ENCODE results near the gene ARHGAP24.
A peak's percentile ranks its signal among the peaks of the same experiment; 100 is the strongest.

ARHGAP24 gene

DNA sequence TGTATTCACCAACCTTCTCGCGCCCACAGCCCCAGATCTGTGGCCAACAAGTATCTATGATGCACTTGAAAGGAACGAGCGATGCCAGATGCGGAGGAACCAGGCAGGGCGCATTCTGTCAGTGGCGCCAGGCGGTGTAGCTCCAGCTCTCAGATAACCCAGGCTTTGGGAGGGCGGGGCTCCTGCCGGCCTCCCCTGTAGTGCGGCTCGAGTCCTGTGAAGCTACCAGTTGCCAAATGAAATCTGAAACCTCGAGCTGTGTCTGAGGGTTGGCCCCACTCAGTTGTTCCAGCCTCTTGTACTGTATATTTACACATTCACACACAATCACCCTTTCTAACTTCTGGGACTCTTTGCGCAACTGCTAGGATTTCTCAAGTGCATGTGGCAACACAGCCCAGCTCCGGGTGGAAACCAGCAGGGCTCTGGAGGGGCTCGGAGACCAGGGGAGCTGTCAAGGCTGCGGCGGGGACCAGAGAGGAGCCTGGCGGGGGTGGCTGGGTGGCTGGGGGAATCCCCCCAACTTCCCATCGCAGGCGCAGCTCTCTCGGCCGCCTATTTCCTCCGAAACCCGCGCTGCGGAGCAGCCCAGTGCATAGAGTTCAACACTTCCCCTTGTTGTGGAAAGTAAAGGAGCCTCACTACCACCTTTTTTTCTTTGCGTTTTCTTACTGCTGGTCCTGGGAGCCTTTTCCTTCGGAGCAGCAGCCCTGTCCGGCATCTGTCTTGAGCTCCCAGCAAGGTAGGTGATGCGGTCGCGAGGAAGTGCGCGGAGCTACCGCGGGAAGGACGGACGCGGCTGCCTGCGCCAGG, at the start of gene ARHGAP24:
ARHGAP24 (plus strand) TSS at position 333 of the 813 bp plus-strand sequence.
- DNase-seq (ENCODE audit: extremely low read depth in 1 of 2, low read depth in 1 of 2): peak; percentile 25 to 26

DNA sequence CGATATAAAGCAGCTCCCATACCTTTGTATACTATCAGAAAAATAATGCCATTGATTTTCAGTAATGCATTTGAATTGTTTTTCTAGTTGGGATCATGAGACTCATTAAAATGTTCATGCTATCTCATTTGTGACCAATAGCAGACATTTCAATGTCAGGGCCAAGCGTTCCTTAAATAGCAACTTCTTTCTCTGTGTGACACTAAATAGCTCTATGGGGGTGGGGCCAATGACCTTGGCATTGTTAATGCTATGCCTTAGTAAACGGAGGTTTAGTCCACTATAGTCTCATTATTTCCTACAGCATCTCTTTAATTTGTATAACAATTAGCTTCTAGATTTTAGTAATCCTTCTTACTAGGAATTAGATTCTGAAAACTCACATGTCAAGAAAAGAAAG, 48.6 kb upstream of the ARHGAP24 start:
- DNase-seq (ENCODE audit: extremely low read depth in 1 of 2, low read depth in 1 of 2): no peak

DNA sequence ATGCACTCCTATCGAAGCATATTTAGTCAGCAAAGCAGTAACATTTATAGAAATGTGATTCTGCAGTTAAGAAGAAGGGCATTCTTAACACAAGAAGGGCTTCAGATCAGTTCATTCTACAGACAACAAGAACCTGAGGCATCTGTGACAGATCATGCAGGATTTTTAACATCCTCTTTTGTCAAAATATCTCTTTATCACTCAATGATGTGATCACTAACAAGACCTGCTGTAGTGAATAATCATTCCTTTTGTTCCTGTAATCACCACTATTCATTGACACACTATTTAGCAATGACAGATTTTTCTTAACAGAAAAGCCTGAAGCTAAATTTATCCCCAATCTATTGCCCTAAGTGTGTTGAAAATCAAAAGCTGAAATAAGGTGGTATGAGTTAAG, 47.8 kb upstream of the ARHGAP24 start:
- no peak for DNase-seq (ENCODE audit: extremely low read depth in 1 of 2, low read depth in 1 of 2)

DNA sequence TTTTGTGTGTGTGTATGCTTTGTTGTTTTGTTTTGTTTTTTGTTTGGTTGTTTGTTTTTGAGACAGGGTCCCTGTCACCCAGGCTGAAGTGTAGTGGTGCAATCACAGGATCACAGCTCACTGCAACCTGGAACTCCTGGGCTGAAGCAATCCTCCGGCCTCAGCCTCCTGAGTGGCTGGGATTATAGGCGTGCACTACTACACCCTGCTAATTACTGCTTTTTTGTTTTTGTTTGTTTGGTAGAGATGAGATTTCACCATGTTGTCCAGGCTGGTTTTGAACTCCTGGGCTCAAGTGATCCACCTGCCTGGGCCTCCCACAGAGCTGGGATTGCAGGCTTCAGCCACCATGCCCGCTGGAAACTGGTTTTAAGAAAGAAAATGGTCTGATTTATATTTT, 44.7 kb upstream of the ARHGAP24 start:
- no peak for DNase-seq (ENCODE audit: extremely low read depth in 1 of 2, low read depth in 1 of 2)

DNA sequence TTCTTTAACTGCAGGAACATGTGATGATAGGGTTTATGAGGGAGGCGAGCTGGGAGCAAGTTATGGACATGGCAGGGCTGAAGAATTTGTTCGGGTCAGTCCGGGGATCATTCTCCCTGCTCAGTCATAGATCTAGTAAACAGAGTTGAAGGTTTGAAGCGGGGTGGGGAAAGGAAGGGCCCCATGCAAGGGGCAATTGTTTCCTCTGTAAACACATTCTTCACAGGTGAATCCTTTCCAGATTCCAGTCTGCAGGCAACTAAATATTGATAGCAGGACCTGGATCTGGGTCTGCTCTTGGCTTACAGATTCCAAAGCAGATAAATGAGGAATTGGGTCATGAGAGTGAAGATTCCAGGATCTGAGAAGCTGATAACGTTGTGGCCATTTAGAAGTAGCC, 44.3 kb upstream of the ARHGAP24 start:
- no peak for DNase-seq (ENCODE audit: extremely low read depth in 1 of 2, low read depth in 1 of 2)

DNA sequence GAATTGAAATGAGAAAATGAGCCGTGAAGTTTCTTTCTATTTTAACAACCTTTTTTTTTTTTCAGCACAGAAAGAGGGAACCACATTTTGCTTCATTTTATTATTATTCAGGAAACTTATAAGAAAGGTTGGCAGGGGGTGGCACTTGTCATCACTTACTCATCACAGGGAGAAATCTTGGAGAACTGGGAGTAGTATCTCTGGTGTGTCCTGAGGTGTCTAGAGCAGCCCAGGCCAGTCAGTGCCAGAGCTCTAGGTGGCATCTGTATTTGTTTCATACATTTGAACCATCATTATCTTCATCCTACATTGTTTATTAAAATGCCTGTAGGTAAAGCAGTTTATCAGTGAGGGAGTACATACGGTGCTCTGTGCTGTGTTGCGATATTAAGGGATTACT, 43.8 kb upstream of the ARHGAP24 start:
- no peak for DNase-seq (ENCODE audit: extremely low read depth in 1 of 2, low read depth in 1 of 2)

- DNase-seq (ENCODE audit: extremely low read depth in 1 of 2, low read depth in 1 of 2): no peak
Measured at GRCh38 chr4:85431881-85432485, 43.0 kb upstream of the ARHGAP24 start.

DNA sequence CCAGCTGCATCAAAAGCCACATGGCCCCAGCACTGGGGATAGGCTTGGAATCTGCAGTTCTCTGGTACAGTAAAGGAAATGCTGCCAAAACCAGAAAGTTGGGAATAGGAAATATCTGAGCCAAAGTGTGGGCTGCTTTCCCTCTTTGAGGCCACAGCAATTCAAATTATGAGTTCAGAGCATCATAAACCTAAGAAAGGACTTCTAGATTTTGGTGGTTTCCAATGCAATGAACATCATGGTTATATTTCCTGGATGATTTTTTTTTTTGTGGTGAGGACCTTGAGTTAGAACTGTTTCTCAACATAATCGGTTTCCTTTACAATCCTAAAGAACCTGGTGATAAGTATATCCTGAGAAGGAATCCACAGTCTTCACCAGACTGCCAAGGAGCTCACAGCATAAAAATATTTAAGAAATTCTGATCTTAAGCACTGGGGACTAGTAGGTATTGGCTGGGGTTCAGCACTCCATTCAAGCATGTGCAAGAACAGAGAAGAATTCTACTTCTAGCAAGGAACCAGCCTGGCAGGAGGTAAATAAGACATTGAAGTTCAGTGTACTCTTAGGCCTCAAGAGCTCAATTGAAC, 29.8 kb upstream of the ARHGAP24 start:
- no peak for DNase-seq (ENCODE audit: extremely low read depth in 1 of 2, low read depth in 1 of 2)

GRCh38 chr4:85446141-85446861, 28.6 kb upstream of the ARHGAP24 start:
- no peak for DNase-seq (ENCODE audit: extremely low read depth in 1 of 2, low read depth in 1 of 2)

- DNase-seq (ENCODE audit: extremely low read depth in 1 of 2, low read depth in 1 of 2): no peak
Measured at GRCh38 chr4:85448906-85449890, 25.8 kb upstream of the ARHGAP24 start.

DNA sequence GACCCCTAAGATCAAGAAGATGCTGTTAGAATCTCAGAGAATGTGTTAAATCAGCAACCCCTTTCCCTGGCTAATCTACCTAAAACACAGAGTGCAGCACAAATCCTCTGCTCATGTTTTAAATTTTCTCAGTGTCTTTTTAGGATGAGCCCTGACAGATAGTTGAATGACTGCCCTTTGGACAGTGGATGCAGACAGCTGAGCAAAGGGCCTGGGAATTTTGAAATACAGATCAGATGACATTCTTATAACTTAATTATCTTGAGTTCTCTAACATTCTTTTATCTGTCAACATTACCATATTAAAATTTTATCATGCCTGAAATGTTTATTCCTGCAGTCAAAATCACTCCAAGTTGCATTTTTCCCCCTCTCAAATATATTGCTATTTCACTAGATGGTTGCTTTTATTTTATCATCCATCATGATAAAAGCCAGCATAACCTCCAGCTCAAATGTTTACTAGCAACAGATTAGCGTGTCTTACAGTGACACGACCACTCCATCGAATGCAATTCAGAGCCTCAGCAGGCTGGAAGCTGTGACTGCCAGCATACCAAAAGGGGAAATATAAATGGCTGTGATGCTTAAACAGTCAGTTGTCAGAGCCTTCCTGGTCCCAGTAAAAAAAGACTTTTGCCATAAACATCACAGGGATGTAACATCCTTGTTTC, 22.8 kb upstream of the ARHGAP24 start:
- DNase-seq (ENCODE audit: extremely low read depth in 1 of 2, low read depth in 1 of 2): no peak

DNA sequence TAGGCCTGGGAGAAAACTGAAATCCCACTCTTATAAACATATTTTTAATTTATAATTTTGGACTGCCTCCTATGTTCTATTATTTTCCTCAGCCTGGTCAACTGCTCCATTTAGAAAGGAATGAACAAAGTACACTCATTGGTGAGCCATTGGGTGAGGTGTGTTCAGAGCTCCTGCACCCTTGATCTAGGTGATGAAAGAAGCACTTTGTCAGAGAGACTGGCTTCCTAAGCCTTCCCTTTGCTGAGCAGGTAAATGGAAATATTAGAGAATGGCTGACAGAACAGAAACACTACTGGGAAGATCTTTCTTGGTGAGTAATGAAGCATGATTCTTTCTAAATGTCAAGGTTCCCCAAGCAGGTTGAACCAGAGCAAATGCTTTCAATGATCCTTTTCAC, 19.0 kb upstream of the ARHGAP24 start:
- DNase-seq (ENCODE audit: extremely low read depth in 1 of 2, low read depth in 1 of 2): no peak

DNA sequence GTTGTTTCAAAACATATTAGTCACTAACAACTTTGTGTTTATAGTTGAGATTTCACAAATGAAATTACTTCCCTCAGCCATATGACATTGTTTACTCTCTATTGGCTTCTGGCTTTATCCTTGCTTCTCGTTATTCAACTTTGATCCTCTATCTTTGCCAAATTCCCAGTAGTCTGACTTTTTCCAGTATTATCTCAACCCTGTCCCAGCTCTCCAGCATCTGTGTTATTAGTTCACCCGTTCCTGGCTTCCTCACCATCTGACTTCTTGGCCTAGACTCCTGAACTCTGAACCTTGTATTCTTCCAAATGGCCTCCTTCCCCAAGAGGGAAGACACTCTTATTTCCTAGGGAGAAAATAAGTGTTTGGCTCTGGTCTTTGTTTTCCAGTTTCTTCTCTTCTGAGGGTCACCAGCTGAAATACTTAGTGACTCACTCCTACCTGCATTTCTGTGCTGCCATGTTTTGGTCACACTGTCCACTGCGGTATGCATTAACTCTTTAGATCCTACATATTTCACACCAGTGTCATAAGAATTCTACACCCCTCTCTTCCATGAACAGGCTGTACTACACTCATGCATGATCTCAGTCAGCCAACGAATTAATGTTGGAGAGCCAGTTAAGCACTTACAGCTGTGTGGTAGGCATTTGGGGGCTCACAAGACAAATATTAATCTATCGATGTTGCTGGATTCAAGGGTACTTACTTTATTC, 17.0 kb upstream of the ARHGAP24 start:
- DNase-seq (ENCODE audit: extremely low read depth in 1 of 2, low read depth in 1 of 2): no peak

DNA sequence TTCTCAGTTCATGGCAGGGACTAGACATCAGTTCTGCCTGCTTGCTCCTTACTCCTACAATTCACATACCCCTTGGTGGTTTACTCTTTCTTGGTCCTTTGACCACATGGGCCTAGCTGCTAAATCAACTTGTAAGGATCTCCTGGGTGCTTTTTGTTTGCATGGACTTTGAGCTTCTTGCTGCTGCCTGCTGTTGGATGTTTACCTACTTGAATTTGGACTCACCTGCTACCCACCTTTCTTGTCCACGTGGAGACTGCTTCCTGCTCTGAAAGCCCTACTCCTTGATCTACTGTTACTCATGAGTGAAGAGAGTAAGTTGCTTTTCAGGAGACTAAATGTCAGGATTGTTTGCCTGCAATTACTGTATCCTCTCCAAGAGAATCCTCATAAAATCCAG, 15.2 kb upstream of the ARHGAP24 start:
- no peak for DNase-seq (ENCODE audit: extremely low read depth in 1 of 2, low read depth in 1 of 2)

- DNase-seq (ENCODE audit: extremely low read depth in 1 of 2, low read depth in 1 of 2): no peak
Measured at GRCh38 chr4:85474356-85474755, 594 bp upstream of the ARHGAP24 start.

DNA sequence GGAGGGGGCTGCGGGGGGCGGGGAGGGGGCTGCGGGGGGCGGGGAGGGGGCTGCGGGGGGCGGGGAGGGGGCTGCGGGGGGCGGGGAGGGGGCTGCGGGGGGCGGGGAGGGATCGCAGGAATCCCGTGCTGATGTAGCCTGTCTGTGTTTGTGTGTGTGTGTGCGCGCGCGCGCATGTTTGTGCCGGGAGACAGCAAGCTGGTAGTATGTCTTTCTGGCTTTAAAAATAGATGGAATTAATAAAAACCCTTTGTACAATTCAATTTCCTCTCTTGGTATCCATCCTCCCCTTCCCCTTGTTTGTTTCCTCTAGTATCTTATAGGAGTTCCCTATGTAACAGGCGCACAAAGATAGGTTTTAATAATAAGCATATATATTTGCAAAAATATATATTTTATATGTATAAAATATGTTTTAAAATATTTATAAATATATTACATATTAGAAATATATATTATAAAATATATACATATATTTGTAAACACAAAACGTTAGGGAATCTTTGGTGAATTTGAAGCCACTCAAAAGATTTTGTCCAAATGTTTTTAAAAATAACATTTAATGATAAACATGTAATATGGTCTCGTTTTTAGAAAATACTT, 782 bp downstream of the ARHGAP24 start:
- no peak for DNase-seq (ENCODE audit: extremely low read depth in 1 of 2, low read depth in 1 of 2)

- no peak for DNase-seq (ENCODE audit: extremely low read depth in 1 of 2, low read depth in 1 of 2)
Measured at GRCh38 chr4:85476381-85476780, 1.4 kb downstream of the ARHGAP24 start.

DNA sequence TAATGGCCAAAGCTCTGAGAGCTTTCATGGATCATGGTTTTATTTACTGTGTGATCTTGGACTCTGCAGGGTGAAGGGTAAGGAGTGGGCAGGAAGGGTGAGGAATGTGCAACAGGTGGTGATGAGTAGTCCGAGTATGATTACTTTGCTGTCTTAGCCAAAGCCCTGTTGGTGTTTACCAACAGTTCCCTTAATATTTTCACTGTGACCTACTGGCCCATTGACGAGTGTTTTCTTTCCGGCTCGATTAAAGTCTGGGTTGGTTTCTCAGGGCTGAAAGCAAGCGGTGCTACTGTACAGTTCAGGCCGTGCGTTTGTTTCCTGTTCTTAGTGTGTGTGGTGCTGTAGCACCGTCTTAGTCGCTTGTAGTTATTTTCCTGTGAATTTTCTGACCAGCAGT, 2.6 kb downstream of the ARHGAP24 start:
- no peak for DNase-seq (ENCODE audit: extremely low read depth in 1 of 2, low read depth in 1 of 2)

DNA sequence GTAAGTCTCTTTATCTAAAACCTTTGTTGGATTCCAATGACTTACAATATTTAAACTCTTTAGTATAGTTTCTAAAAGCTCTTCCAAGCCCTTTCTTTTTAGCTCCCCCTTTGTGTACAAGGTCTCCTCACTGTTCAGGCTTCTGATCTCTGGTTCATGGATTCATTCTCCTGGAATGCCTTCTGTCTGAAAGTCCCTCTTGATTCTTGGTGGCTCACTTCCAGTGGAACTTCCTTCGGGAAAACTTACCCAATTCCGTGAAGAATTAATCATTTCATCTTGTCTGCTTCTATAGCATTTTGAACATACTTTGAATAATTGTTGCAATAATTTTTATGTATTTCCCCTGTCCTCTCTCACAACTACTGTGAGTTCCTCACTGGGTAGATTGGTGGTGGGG, 3.6 kb downstream of the ARHGAP24 start:
- no peak for DNase-seq (ENCODE audit: extremely low read depth in 1 of 2, low read depth in 1 of 2)

Measured in stimulated activated CD8-positive, alpha-beta memory T cell treated with anti-CD3 and anti-CD28 coated beads, Interleukin-7, amount 100 ng/mL, for 48 hours (primary cell).